ENCODE results near the gene LBP.

GRCh38 chr20:38342713-38343310 is 3.5 kb upstream of the LBP start:
- TF ChIP-seq CTCF (IDR thresholded peaks at IDR 0.05) = no peak
- TF ChIP-seq POLR2A (IDR thresholded peaks at IDR 0.05) = no peak
